K562 (cell line): Measurements from ENCODE around the gene RFNG. TPM values are rescaled to one million over a fixed set of nuclear protein-coding genes. Genes with fewer than 3 reads are reported as not detected.

Source experiments
- ARID2 ChIP-seq: fragments of 450-650 bp; IDR thresholded peaks from 2 replicates; pipeline ENCODE4 v1.6.1; 2017; ENCODE audit warnings: antibody characterized with exemption, mild to moderate bottlenecking
- CEBPB ChIP-seq: fragments of 450-650 bp; IDR thresholded peaks from 2 replicates; pipeline ENCODE4 v1.6.1; 2016; ENCODE audit warnings: missing genetic modification characterization, missing compliant biosample characterization
- CHCHD3 ChIP-seq: fragments of 250-450 bp; sonication (Bioruptor Pico); IDR thresholded peaks from 2 replicates; pipeline ENCODE4 v2.1.2; 2022; ENCODE audit warnings: mild to moderate bottlenecking
- EP400 ChIP-seq: fragments of 450-650 bp; IDR thresholded peaks from 2 replicates; pipeline ENCODE4 v1.6.1; 2017; ENCODE audit warnings: antibody characterized with exemption, mild to moderate bottlenecking, moderate library complexity
- ESRRA ChIP-seq: fragments of 450-650 bp; IDR thresholded peaks from 2 replicates; pipeline ENCODE4 v1.6.1; 2014; ENCODE audit warnings: low read depth, mild to moderate bottlenecking, moderate library complexity, borderline replicate concordance
- HEY1 ChIP-seq: fragments of 250-450 bp; sonication (Bioruptor Pico); IDR thresholded peaks from 2 replicates; pipeline ENCODE4 v1.5.0; 2020; ENCODE audit warnings: mild to moderate bottlenecking, moderate library complexity, borderline replicate concordance
- HMG20B ChIP-seq: fragments of 250-450 bp; sonication (Bioruptor Pico); IDR thresholded peaks from 2 replicates; pipeline ENCODE4 v1.5.0; 2021; ENCODE audit warnings: mild to moderate bottlenecking
- KAT7 ChIP-seq: sonication (generic); formaldehyde crosslinking; IDR thresholded peaks from 2 replicates; pipeline ENCODE4 v1.8.0; 2022; ENCODE audit warnings: missing genetic modification reagents, mild to moderate bottlenecking, borderline replicate concordance
- KLF10 ChIP-seq: fragments of 250-450 bp; sonication (Bioruptor Pico); IDR thresholded peaks from 2 replicates; pipeline ENCODE4 v1.6.1; 2021; ENCODE audit warnings: matching md5 sums
- MCM3 ChIP-seq: fragments of 450-650 bp; IDR thresholded peaks from 2 replicates; pipeline ENCODE4 v1.6.1; 2016
- POLR2G ChIP-seq: fragments of 200-400 bp; formaldehyde crosslinking; IDR thresholded peaks from 2 replicates; pipeline ENCODE4 v1.6.1; 2017; ENCODE audit warnings: low read depth, mild to moderate bottlenecking, antibody characterized with exemption, low read length, moderate library complexity
- SPI1 ChIP-seq: IDR thresholded peaks from 2 replicates; pipeline ENCODE4 v1.6.1; 2011; ENCODE audit warnings: low read depth, low read length, control low read depth, borderline replicate concordance
- STAT6 ChIP-seq: sonication (generic); formaldehyde crosslinking; IDR thresholded peaks from 2 replicates; pipeline ENCODE4 v1.8.1; 2023; ENCODE audit warnings: mild to moderate bottlenecking, missing genetic modification reagents
- ZBED1 ChIP-seq: IDR thresholded peaks from 2 replicates; pipeline ENCODE4 v1.6.1; 2014
- ZFP36 ChIP-seq: fragments of 150-350 bp; IDR thresholded peaks from 2 replicates; pipeline ENCODE4 v1.6.1; 2018; ENCODE audit warnings: low read length, low read depth; ENCODE audit not compliant: partially characterized antibody
- ZNF740 ChIP-seq, 3 experiments: fragments of 200-800 bp in 1 of 3; sonication (Bioruptor generic) in 1 of 3; sonication (generic) in 1 of 3; formaldehyde crosslinking in 1 of 3; IDR thresholded peaks; 2 replicates each; pipeline versions ENCODE4 v1.6.1 to v1.8.0; 2016 to 2022; ENCODE audit warnings: mild to moderate bottlenecking in 2 of 3, missing compliant biosample characterization in 2 of 3, missing genetic modification characterization in 2 of 3, missing genetic modification reagents in 1 of 3
- ZNF766 ChIP-seq: fragments of 200-800 bp; sonication (Bioruptor generic); conservative IDR thresholded peaks from 2 replicates; pipeline ENCODE4 v1.6.1; 2016; ENCODE audit warnings: missing genetic modification characterization, missing compliant biosample characterization
- ZNF830 ChIP-seq: fragments of 250-450 bp; sonication (Bioruptor Pico); IDR thresholded peaks from 2 replicates; pipeline ENCODE4 v1.5.0; 2021; ENCODE audit warnings: mild to moderate bottlenecking
- polyA plus RNA-seq, 8 experiments: library from polyadenylated mRNA; depleted of rRNA in 4 of 8; stranded (reverse) in 5 of 8; unstranded in 3 of 8; fragments of >200 nt; fragmentation: Nextera tagmentation in 2 of 8; fragmentation: Illumina TruSeq in 1 of 8; extraction: Ambion mirVana in 2 of 8; extraction: Trizol in 1 of 8; gene quantifications; 2 replicates each; pipeline versions ENCODE4 v1.2.1 to v1.2.3, GENCODE V29; 2011 to 2014; ENCODE audit warnings: inconsistent platforms in 1 of 8, missing spikeins in 1 of 8
- total RNA-seq, 7 experiments: library from RNA; depleted of rRNA in 6 of 7; stranded (reverse); fragments of >200 nt in 6 of 7; fragmentation: Illumina TruSeq in 2 of 7; extraction: Trizol in 2 of 7; gene quantifications; 2 replicates each; pipeline versions ENCODE4 v1.2.1 to v1.2.3, GENCODE V29; 2011 to 2021; ENCODE audit warnings: low replicate concordance in 1 of 7

RFNG gene
- total and polyA plus RNA-seq, 9 of the 15 experiments (the other 6 are each of a cell fraction or from before 2014, with no cell fraction given), result 0.32 to 32.8 (median 9.5) TPM

- TF ChIP-seq ZNF740 (CRISPR knock-in tag; IDR thresholded peaks at IDR 0.05) (no peak), ZNF740 (tag; IDR thresholded peaks at IDR 0.05) (peak in 1 of 2 experiments; percentile 40; a peak in 2 of 4 replicates), ZFP36 (no peak), MCM3 (no peak), POLR2G (peak; percentile 81), KLF10 (CRISPR knock-in tag) (no peak), ZBED1 (no peak), SPI1 (0 out of 2 replicates have a peak, but pooled peaks have one; percentile 18), CEBPB (tag) (no peak), ESRRA (no peak), KAT7 (0 out of 2 replicates have a peak, but pooled peaks have one; percentile 93), ARID2 (no peak), ZNF766 (CRISPR knock-in tag) (peak; percentile 56; the same call in 1 of the 2 replicates), HMG20B (CRISPR knock-in tag) (0 out of 2 replicates have a peak, but pooled peaks have one; percentile 36), ZNF830 (no peak), EP400 (peak; percentile 96), HEY1 (CRISPR knock-in tag) (no peak), STAT6 (CRISPR knock-in tag) (no peak), CHCHD3 (CRISPR knock-in tag) (no peak)
Observed at GRCh38 chr17:82098939-82099763, 47.5 kb upstream of the RFNG start (continued).
